GM21447 (cell line): Measurements from ENCODE around the gene TOPORS.

Experiments used
- ATAC-seq: cut with Tn5 transposase; IDR thresholded peaks from one replicate; pipeline ENCODE4 v1.9.1; 2021; ENCODE audit not compliant: unreplicated experiment

Gene TOPORS

GRCh38 chr9:32508728-32509127, 43.7 kb downstream of the TOPORS start:
- no peak for ATAC-seq

DNA sequence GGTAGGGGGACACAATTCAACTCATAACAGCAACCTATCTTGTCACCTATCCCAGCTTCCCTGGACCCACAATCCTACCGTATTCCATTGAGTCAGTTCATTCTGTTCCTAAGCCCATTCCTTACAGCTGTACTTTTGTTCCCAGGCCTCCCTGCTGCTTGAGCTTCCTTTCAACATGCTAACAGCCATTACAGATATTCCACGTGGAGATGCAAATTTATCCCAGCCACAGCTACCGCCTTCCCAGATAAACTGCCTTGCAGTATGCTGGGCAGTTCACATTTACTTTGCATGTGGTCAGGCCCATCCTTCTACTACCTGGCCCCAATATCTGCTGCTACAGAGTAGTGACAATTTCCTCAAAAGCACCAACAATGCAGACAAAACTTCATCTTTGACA, 49.4 kb downstream of the TOPORS start:
- no peak for ATAC-seq

- no peak for ATAC-seq
Observed at GRCh38 chr9:32502464-32502863, 49.9 kb downstream of the TOPORS start.

DNA sequence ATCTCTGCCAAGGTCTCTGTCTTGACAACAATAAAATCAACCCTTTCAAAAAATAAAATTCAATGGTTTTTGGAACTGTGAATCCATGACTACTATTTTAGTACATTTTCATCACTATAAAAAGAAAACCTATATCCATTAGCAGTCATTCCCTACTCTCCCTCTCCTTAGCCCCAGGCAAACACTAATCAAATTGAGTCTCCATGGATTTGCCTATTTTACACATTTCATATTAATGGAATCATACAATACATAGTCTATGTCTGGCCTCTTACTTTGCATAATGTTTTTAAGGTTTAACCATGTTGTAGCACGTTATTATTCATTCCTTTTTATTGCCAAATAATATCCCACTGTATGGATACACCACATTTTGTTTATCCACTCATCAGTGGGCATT, 50.5 kb downstream of the TOPORS start:
- no peak for ATAC-seq

GRCh38 chr9:32500768-32501167, 51.6 kb downstream of the TOPORS start:
- no peak for ATAC-seq

DNA sequence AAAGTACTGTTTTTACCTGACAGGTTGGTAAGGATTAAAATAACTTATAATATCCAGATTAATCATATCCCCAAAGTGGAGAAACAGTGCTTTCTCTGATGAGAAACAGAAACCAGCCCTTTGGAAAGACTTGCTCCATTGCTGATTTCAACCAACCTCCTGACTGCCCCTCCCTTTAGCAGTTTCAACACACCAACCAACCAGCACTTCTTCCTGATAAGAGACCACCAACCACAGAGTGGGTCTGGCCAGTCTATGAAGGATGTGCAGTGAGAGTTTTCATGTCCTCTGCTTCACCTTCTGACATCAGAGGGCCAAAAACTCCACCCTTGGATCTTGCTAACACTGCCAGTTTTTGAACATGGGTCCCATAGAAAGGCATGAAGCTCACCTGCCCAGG, 54.5 kb downstream of the TOPORS start:
- no peak for ATAC-seq

- ATAC-seq, result no peak
Observed at GRCh38 chr9:32490601-32491000, 61.8 kb downstream of the TOPORS start.
